Muscle layer of colon (tissue), 2 donors: ENCODE data around the gene ARHGEF40.

Source experiments
- H3K27ac ChIP-seq: one replicate; pipeline ENCODE4 v1.7.0; 2013; ENCODE audit warnings: low read depth, mild to moderate bottlenecking, low read length, moderate library complexity
- H3K27me3 ChIP-seq, 2 donors: one replicate each; pipeline ENCODE4 v1.7.0; 2013; ENCODE audit warnings: low read length in 2 of 2, mild to moderate bottlenecking in 2 of 2; ENCODE audit not compliant: insufficient read depth in 2 of 2, control insufficient read depth in 1 of 2
- H3K36me3 ChIP-seq: one replicate; pipeline ENCODE4 v1.7.0; 2013; ENCODE audit warnings: mild to moderate bottlenecking, low read length; ENCODE audit not compliant: insufficient read depth
- H3K4me1 ChIP-seq: one replicate; pipeline ENCODE4 v1.7.0; 2013; ENCODE audit warnings: mild to moderate bottlenecking, low read length; ENCODE audit not compliant: insufficient read depth
- H3K4me3 ChIP-seq, 2 donors: one replicate each; pipeline ENCODE4 v1.7.0; 2013; ENCODE audit warnings: low read length in 2 of 2, low read depth in 1 of 2, mild to moderate bottlenecking in 1 of 2, moderate library complexity in 1 of 2
- H3K9ac ChIP-seq: one replicate; pipeline ENCODE4 v1.7.0; 2013; ENCODE audit warnings: low read length
- H3K9me3 ChIP-seq: one replicate; pipeline ENCODE4 v1.7.0; 2013; ENCODE audit warnings: mild to moderate bottlenecking, low read length
- donor health status: abdominal sarcoma.
- donor health status: Adenocarcinoma of cecum.

Gene ARHGEF40

GRCh38 chr14:21068521-21069387 lies 1.4 kb upstream of the ARHGEF40 start:
- Histone ChIP-seq H3K4me1 (peaks cover 30% of the 10 kb centered on the region), H3K9ac (peak overlapping the region; percentile 39)

GRCh38 chr14:21069388-21070082 lies 569 bp upstream of the ARHGEF40 start:
- peak overlapping the region; percentile 58 to 92 for H3K4me3 ChIP-seq
- peaks cover 16% of the 10 kb centered on the region for H3K36me3 ChIP-seq
- peak overlapping the region; percentile 87 for H3K27ac ChIP-seq
- peaks cover 30% of the 10 kb centered on the region for H3K4me1 ChIP-seq
- H3K9ac ChIP-seq, result peak overlapping the region; percentile 39
- H3K9me3 ChIP-seq, result no peaks in the 10 kb centered on the region
- H3K27me3 ChIP-seq, result no peaks in the 10 kb centered on the region

More at GRCh38 chr14:21068521-21069387, 1.4 kb upstream of the ARHGEF40 start:
- peak overlapping the region; percentile 58 to 92 for H3K4me3 ChIP-seq
- H3K9me3 ChIP-seq, result no peaks in the 10 kb centered on the region
- H3K27me3 ChIP-seq, result no peaks in the 10 kb centered on the region
- peaks cover 10% of the 10 kb centered on the region for H3K36me3 ChIP-seq
- peak overlapping the region; percentile 87 for H3K27ac ChIP-seq

- H3K9me3 ChIP-seq, result no peaks in the 10 kb centered on the region
- H3K36me3 ChIP-seq, result peaks cover 27% of the 10 kb centered on the region
- peak overlapping the region; percentile 70 to 92 for H3K4me3 ChIP-seq
- H3K9ac ChIP-seq, result peak overlapping the region; percentile 73
- H3K4me1 ChIP-seq, result peaks cover 30% of the 10 kb centered on the region
- H3K27me3 ChIP-seq, result no peaks in the 10 kb centered on the region
- peak overlapping the region; percentile 89 for H3K27ac ChIP-seq
Observed at GRCh38 chr14:21070610-21071224, 613 bp downstream of the ARHGEF40 start.

- H3K4me3 ChIP-seq, result peak overlapping the region; percentile 70 to 92
- peaks cover 30% of the 10 kb centered on the region for H3K4me1 ChIP-seq
- H3K27me3 ChIP-seq, result no peaks in the 10 kb centered on the region
- peak overlapping the region; percentile 73 for H3K9ac ChIP-seq
- peak overlapping the region; percentile 89 for H3K27ac ChIP-seq
- H3K9me3 ChIP-seq, result no peaks in the 10 kb centered on the region
- H3K36me3 ChIP-seq, result peaks cover 34% of the 10 kb centered on the region
Observed at GRCh38 chr14:21071225-21072030, 1.3 kb downstream of the ARHGEF40 start.

- Histone ChIP-seq H3K4me3 (peak overlapping the region; percentile 70 to 92), H3K27ac (peak overlapping the region; percentile 89), H3K9me3 (no peaks in the 10 kb centered on the region), H3K27me3 (no peaks in the 10 kb centered on the region), H3K4me1 (peaks cover 30% of the 10 kb centered on the region), H3K9ac (peak overlapping the region; percentile 23), H3K36me3 (peaks cover 38% of the 10 kb centered on the region)
Observed at GRCh38 chr14:21072031-21072473, 1.9 kb downstream of the ARHGEF40 start.

GRCh38 chr14:21072781-21073339 lies 2.8 kb downstream of the ARHGEF40 start:
- no peak overlapping the region for H3K9ac ChIP-seq
- H3K36me3 ChIP-seq, result peaks cover 46% of the 10 kb centered on the region
- no peak overlapping the region for H3K27ac ChIP-seq
- H3K4me1 ChIP-seq, result peaks cover 30% of the 10 kb centered on the region
- H3K4me3 ChIP-seq, result no peak overlapping the region
- no peaks in the 10 kb centered on the region for H3K9me3 ChIP-seq
- H3K27me3 ChIP-seq, result no peaks in the 10 kb centered on the region

GRCh38 chr14:21073921-21074320 lies 3.8 kb downstream of the ARHGEF40 start:
- no peak overlapping the region for H3K9ac ChIP-seq
- no peak overlapping the region for H3K4me3 ChIP-seq
- H3K27ac ChIP-seq, result no peak overlapping the region
- no peaks in the 10 kb centered on the region for H3K9me3 ChIP-seq
- H3K36me3 ChIP-seq, result peaks cover 56% of the 10 kb centered on the region
- H3K27me3 ChIP-seq, result no peaks in the 10 kb centered on the region
- peaks cover 21% of the 10 kb centered on the region for H3K4me1 ChIP-seq

GRCh38 chr14:21074398-21075272 lies 4.5 kb downstream of the ARHGEF40 start:
- Histone ChIP-seq H3K9ac (no peak overlapping the region), H3K36me3 (peaks cover 64% of the 10 kb centered on the region), H3K27me3 (no peaks in the 10 kb centered on the region), H3K4me1 (peaks cover 14% of the 10 kb centered on the region), H3K27ac (no peak overlapping the region), H3K4me3 (no peak overlapping the region), H3K9me3 (no peaks in the 10 kb centered on the region)

GRCh38 chr14:21075719-21076437 lies 5.8 kb downstream of the ARHGEF40 start:
- H3K36me3 ChIP-seq, result peaks cover 76% of the 10 kb centered on the region
- no peak overlapping the region for H3K4me3 ChIP-seq
- H3K9ac ChIP-seq, result no peak overlapping the region
- no peaks in the 10 kb centered on the region for H3K27me3 ChIP-seq
- no peak overlapping the region for H3K27ac ChIP-seq
- peaks cover 13% of the 10 kb centered on the region for H3K4me1 ChIP-seq
- H3K9me3 ChIP-seq, result no peaks in the 10 kb centered on the region
